Measurements from ENCODE around the gene VIPR2.

The VIPR2 gene

GRCh38 chr7:159051916-159052315 is 92.8 kb downstream of the VIPR2 start:
- no peaks in the 10 kb centered on the region for H3K36me3 ChIP-seq (ENCODE audit: control insufficient read depth, insufficient read depth, low read length, severe bottlenecking)
- DNase-seq (ENCODE audit: low read depth) = no peak

DNA sequence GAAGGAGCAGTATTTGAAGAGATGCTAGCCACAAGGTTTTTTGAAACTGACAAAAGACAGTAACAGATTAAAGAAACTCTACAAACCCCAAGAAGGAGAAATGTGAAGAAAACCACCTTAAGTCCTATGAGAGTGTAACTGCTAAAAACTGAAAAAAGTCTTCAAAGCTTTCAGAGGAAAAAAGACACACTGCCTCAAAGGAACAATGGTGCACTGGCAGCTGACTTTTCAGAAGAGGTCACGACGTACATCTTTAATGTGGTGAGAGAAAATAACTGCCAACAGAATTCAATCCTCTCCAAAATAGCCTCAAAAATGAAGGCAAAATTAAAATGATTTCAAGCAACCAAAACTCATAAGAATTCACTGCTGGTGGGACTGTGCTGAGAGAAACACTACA is 94.0 kb downstream of the VIPR2 start:
- Histone ChIP-seq H3K9me3 (ENCODE audit: control insufficient read depth, low read length) (peaks cover 10% of the 10 kb centered on the region), H3K36me3 (ENCODE audit: control insufficient read depth, insufficient read depth, low read length, severe bottlenecking) (no peaks in the 10 kb centered on the region), H3K4me3 (ENCODE audit: low read length) (no peak overlapping the region), H3K27me3 (replicated peaks; ENCODE audit: control insufficient read depth, insufficient read depth, low read length) (no peaks in the 10 kb centered on the region), H3K9ac (ENCODE audit: low read length) (no peak overlapping the region), H3K4me1 (ENCODE audit: control insufficient read depth, insufficient read depth, low read length) (no peaks in the 10 kb centered on the region)
- no peak for DNase-seq (ENCODE audit: low read depth)

More at GRCh38 chr7:159051916-159052315, 92.8 kb downstream of the VIPR2 start:
- Histone ChIP-seq H3K4me3 (ENCODE audit: low read length) (no peak overlapping the region), H3K27me3 (replicated peaks; ENCODE audit: control insufficient read depth, insufficient read depth, low read length) (no peaks in the 10 kb centered on the region), H3K4me1 (ENCODE audit: control insufficient read depth, insufficient read depth, low read length) (no peaks in the 10 kb centered on the region), H3K9me3 (ENCODE audit: control insufficient read depth, low read length) (peaks cover 10% of the 10 kb centered on the region), H3K9ac (ENCODE audit: low read length) (no peak overlapping the region)

- Histone ChIP-seq H3K4me3 (ENCODE audit: low read length) (no peak overlapping the region), H3K9ac (ENCODE audit: low read length) (no peak overlapping the region), H3K27me3 (replicated peaks; ENCODE audit: control insufficient read depth, insufficient read depth, low read length) (no peaks in the 10 kb centered on the region), H3K4me1 (ENCODE audit: control insufficient read depth, insufficient read depth, low read length) (no peaks in the 10 kb centered on the region), H3K9me3 (ENCODE audit: control insufficient read depth, low read length) (peaks cover 10% of the 10 kb centered on the region), H3K36me3 (ENCODE audit: control insufficient read depth, insufficient read depth, low read length, severe bottlenecking) (no peaks in the 10 kb centered on the region)
- DNase-seq (ENCODE audit: low read depth) = no peak
Observed at GRCh38 chr7:159049266-159050025, 95.2 kb downstream of the VIPR2 start.

DNA sequence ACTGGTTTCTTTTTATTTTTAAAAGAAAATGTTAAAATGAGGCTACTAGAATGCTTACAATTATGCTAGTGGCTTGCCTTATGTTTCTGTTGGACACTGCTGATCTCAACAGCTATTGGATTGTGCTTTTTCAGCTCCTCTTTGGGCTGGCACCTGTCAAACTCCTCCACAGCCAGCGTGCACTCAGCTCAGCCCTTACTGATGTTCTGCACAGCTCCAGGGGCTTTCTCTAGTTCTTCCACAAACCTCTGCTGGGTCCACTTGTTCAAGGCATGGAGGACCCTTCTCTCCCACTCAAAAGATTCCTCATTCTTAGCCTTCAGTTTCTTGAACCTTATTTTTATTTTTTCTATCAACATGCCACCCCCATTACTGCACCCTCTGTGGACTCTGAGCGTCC is 96.0 kb downstream of the VIPR2 start:
- no peak overlapping the region for H3K4me3 ChIP-seq (ENCODE audit: low read length)
- H3K27me3 ChIP-seq (replicated peaks; ENCODE audit: control insufficient read depth, insufficient read depth, low read length) = no peaks in the 10 kb centered on the region
- DNase-seq (ENCODE audit: low read depth) = no peak
- H3K36me3 ChIP-seq (ENCODE audit: control insufficient read depth, insufficient read depth, low read length, severe bottlenecking) = no peaks in the 10 kb centered on the region
- H3K4me1 ChIP-seq (ENCODE audit: control insufficient read depth, insufficient read depth, low read length) = no peaks in the 10 kb centered on the region
- H3K9me3 ChIP-seq (ENCODE audit: control insufficient read depth, low read length) = peaks cover 13% of the 10 kb centered on the region
- H3K9ac ChIP-seq (ENCODE audit: low read length) = no peak overlapping the region

GRCh38 chr7:159047536-159047935 is 97.1 kb downstream of the VIPR2 start:
- Histone ChIP-seq H3K9me3 (ENCODE audit: control insufficient read depth, low read length) (peaks cover 16% of the 10 kb centered on the region), H3K36me3 (ENCODE audit: control insufficient read depth, insufficient read depth, low read length, severe bottlenecking) (no peaks in the 10 kb centered on the region), H3K4me3 (ENCODE audit: low read length) (no peak overlapping the region), H3K27me3 (replicated peaks; ENCODE audit: control insufficient read depth, insufficient read depth, low read length) (no peaks in the 10 kb centered on the region), H3K9ac (ENCODE audit: low read length) (no peak overlapping the region), H3K4me1 (ENCODE audit: control insufficient read depth, insufficient read depth, low read length) (no peaks in the 10 kb centered on the region)
- DNase-seq (ENCODE audit: low read depth) = no peak

- Histone ChIP-seq H3K4me3 (ENCODE audit: low read length) (no peak overlapping the region), H3K27me3 (replicated peaks; ENCODE audit: control insufficient read depth, insufficient read depth, low read length) (no peaks in the 10 kb centered on the region), H3K36me3 (ENCODE audit: control insufficient read depth, insufficient read depth, low read length, severe bottlenecking) (no peaks in the 10 kb centered on the region), H3K4me1 (ENCODE audit: control insufficient read depth, insufficient read depth, low read length) (peaks cover 4% of the 10 kb centered on the region), H3K9ac (ENCODE audit: low read length) (no peak overlapping the region), H3K9me3 (ENCODE audit: control insufficient read depth, low read length) (peaks cover 6% of the 10 kb centered on the region)
- no peak for DNase-seq (ENCODE audit: low read depth)
Observed at GRCh38 chr7:159046300-159046699, 98.4 kb downstream of the VIPR2 start.

- Histone ChIP-seq H3K9me3 (ENCODE audit: control insufficient read depth, low read length) (peaks cover 6% of the 10 kb centered on the region), H3K4me1 (ENCODE audit: control insufficient read depth, insufficient read depth, low read length) (peaks cover 4% of the 10 kb centered on the region), H3K4me3 (ENCODE audit: low read length) (no peak overlapping the region), H3K27me3 (replicated peaks; ENCODE audit: control insufficient read depth, insufficient read depth, low read length) (no peaks in the 10 kb centered on the region), H3K36me3 (ENCODE audit: control insufficient read depth, insufficient read depth, low read length, severe bottlenecking) (no peaks in the 10 kb centered on the region), H3K9ac (ENCODE audit: low read length) (no peak overlapping the region)
- DNase-seq (ENCODE audit: low read depth) = no peak
Observed at GRCh38 chr7:159045839-159046238, 98.8 kb downstream of the VIPR2 start.

GRCh38 chr7:159042581-159043101 is 102.0 kb downstream of the VIPR2 start:
- Histone ChIP-seq H3K36me3 (ENCODE audit: control insufficient read depth, insufficient read depth, low read length, severe bottlenecking) (no peaks in the 10 kb centered on the region), H3K9ac (ENCODE audit: low read length) (no peak overlapping the region), H3K4me3 (ENCODE audit: low read length) (no peak overlapping the region), H3K27me3 (replicated peaks; ENCODE audit: control insufficient read depth, insufficient read depth, low read length) (no peaks in the 10 kb centered on the region), H3K9me3 (ENCODE audit: control insufficient read depth, low read length) (peaks cover 6% of the 10 kb centered on the region), H3K4me1 (ENCODE audit: control insufficient read depth, insufficient read depth, low read length) (peaks cover 4% of the 10 kb centered on the region)
- DNase-seq (ENCODE audit: low read depth) = no peak

DNA sequence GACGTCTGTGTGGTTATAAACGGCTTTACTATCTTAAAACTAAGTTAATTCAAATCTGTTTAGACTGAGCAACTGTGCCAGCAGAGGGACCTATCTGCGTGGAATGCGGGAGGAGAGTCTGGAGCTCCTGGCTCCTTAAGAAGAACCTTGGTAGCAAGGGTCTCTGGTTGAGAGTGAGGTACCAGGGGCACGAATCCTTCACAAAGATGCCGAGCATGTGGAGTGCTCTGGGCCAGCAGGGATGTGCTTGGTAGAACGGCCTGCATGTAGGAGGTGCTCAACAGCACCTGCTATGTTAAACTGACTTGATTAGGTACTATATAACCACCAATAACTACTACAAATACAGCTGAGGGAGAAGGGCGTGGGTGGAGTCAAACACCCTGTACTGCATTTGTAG is 102.6 kb downstream of the VIPR2 start:
- no peaks in the 10 kb centered on the region for H3K27me3 ChIP-seq (replicated peaks; ENCODE audit: control insufficient read depth, insufficient read depth, low read length)
- no peak overlapping the region for H3K4me3 ChIP-seq (ENCODE audit: low read length)
- H3K9me3 ChIP-seq (ENCODE audit: control insufficient read depth, low read length) = peaks cover 6% of the 10 kb centered on the region
- H3K36me3 ChIP-seq (ENCODE audit: control insufficient read depth, insufficient read depth, low read length, severe bottlenecking) = no peaks in the 10 kb centered on the region
- no peak for DNase-seq (ENCODE audit: low read depth)
- no peak overlapping the region for H3K9ac ChIP-seq (ENCODE audit: low read length)
- peaks cover 4% of the 10 kb centered on the region for H3K4me1 ChIP-seq (ENCODE audit: control insufficient read depth, insufficient read depth, low read length)

GRCh38 chr7:159040912-159041711 is 103.6 kb downstream of the VIPR2 start:
- Histone ChIP-seq H3K4me3 (ENCODE audit: low read length) (no peak overlapping the region), H3K27me3 (replicated peaks; ENCODE audit: control insufficient read depth, insufficient read depth, low read length) (no peaks in the 10 kb centered on the region), H3K9me3 (ENCODE audit: control insufficient read depth, low read length) (peaks cover 6% of the 10 kb centered on the region), H3K36me3 (ENCODE audit: control insufficient read depth, insufficient read depth, low read length, severe bottlenecking) (no peaks in the 10 kb centered on the region), H3K4me1 (ENCODE audit: control insufficient read depth, insufficient read depth, low read length) (peaks cover 4% of the 10 kb centered on the region), H3K9ac (ENCODE audit: low read length) (no peak overlapping the region)
- no peak for DNase-seq (ENCODE audit: low read depth)

DNA sequence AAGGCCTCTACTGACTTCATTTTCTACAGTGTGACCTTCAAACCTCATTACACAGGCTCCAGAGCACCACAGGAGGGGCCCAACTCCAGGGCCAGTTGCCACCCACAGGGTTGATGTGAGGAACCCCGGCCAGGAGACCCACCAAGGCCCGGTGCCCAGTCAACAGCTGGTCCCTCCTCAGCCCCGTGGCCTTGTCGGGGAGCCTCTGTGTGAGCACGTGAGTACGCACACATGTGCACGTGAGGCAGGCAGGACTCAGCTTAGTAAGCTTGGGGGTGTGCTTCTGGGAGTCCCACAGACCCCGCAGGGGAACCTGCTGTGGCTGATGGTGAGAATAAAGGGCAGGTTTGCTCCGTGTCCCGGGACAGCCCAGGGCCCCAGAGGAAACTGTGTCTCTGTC is 104.5 kb downstream of the VIPR2 start:
- Histone ChIP-seq H3K27me3 (replicated peaks; ENCODE audit: control insufficient read depth, insufficient read depth, low read length) (no peaks in the 10 kb centered on the region), H3K4me3 (ENCODE audit: low read length) (no peak overlapping the region), H3K9ac (ENCODE audit: low read length) (no peak overlapping the region), H3K9me3 (ENCODE audit: control insufficient read depth, low read length) (peaks cover 6% of the 10 kb centered on the region), H3K36me3 (ENCODE audit: control insufficient read depth, insufficient read depth, low read length, severe bottlenecking) (no peaks in the 10 kb centered on the region), H3K4me1 (ENCODE audit: control insufficient read depth, insufficient read depth, low read length) (peaks cover 4% of the 10 kb centered on the region)
- DNase-seq (ENCODE audit: low read depth) = no peak

All from adipocyte (in vitro differentiated cells).